B cell (primary cell): ENCODE measurements around the gene OR51B2. TPM values are rescaled to one million over a fixed set of nuclear protein-coding genes. Genes with fewer than 3 reads are reported as not detected.

Source experiments
- ATAC-seq: fragments of 200-7000 bp; cut with Tn5 transposase; one replicate; pipeline ENCODE4 v1.10.0; 2021; ENCODE audit warnings: low read depth, mild to moderate bottlenecking, moderate number of reproducible peaks, moderate library complexity
- CTCF ChIA-PET: fragments of 350-600 bp; sonication (Branson Sonifier 250); formaldehyde crosslinking; loops from one replicate; lab custom pipeline; 2021; ENCODE audit warnings: antibody characterized with exemption, inconsistent platforms; lab: Charles Lee
- POLR2A ChIA-PET: fragments of 350-600 bp; sonication (Branson Sonifier 250); formaldehyde crosslinking; loops from one replicate; lab custom pipeline; 2021; ENCODE audit warnings: antibody characterized with exemption; lab: Charles Lee
- DNase-seq: peaks from one replicate; pipeline ENCODE4 v3.0.0; 2013
- H2AFZ ChIP-seq: 2 replicates; pipeline ENCODE4 v1.6.1; 2012; ENCODE audit warnings: mild to moderate bottlenecking, low read depth, low read length; ENCODE audit not compliant: insufficient read depth, poor library complexity, severe bottlenecking
- H3K27ac ChIP-seq, 2 donors: 1 replicate in 1 of 2; 2 replicates in 1 of 2; pipeline ENCODE4 v1.5.1; 2012 to 2013; ENCODE audit warnings: low read length in 2 of 2, mild to moderate bottlenecking in 2 of 2, moderate library complexity in 1 of 2
- H3K27me3 ChIP-seq, 4 experiments: fragments of 200-600 bp in 1 of 4; sonication (generic) in 1 of 4; replicated peaks in 1 of 4; 1 replicate in 2 of 4; 2 replicates in 2 of 4; pipeline versions ENCODE4 v1.6.1 to v1.7.0; 2013 to 2016; ENCODE audit warnings: low read length in 3 of 4, mild to moderate bottlenecking in 2 of 4, mixed read lengths in 1 of 4, moderate library complexity in 1 of 4; ENCODE audit not compliant: insufficient read depth in 4 of 4, control insufficient read depth in 3 of 4; ENCODE audit errors: control extremely low read depth in 1 of 4
- H3K36me3 ChIP-seq, 2 experiments: replicated peaks in 1 of 2; 1 replicate in 1 of 2; 2 replicates in 1 of 2; pipeline versions ENCODE4 v1.6.1 to v1.7.1; 2013; ENCODE audit warnings: low read length in 1 of 2; ENCODE audit not compliant: insufficient read depth in 2 of 2, control insufficient read depth in 1 of 2; ENCODE audit errors: control extremely low read depth in 1 of 2, extremely low read depth in 1 of 2
- H3K4me1 ChIP-seq, 2 donors: fragments of 200-600 bp in 1 of 2; sonication (generic) in 1 of 2; 1 replicate in 1 of 2; 2 replicates in 1 of 2; pipeline versions ENCODE4 v1.5.1 to v1.6.1; 2013 to 2017; ENCODE audit warnings: low read length in 2 of 2; ENCODE audit not compliant: control insufficient read depth in 2 of 2, insufficient read depth in 2 of 2
- H3K4me2 ChIP-seq: replicated peaks from 2 replicates; pipeline ENCODE3; 2012; ENCODE audit warnings: mild to moderate bottlenecking, low read depth, low read length; ENCODE audit not compliant: poor library complexity, severe bottlenecking
- H3K4me3 ChIP-seq, 5 experiments: fragments of 200-600 bp in 1 of 5; sonication (generic) in 1 of 5; 1 replicate in 3 of 5; 2 replicates in 2 of 5; pipeline versions ENCODE4 v1.5.1 to v1.7.0; 2011 to 2016; ENCODE audit warnings: low read length in 4 of 5, mild to moderate bottlenecking in 4 of 5, low read depth in 2 of 5, control low read depth in 1 of 5, moderate library complexity in 1 of 5; ENCODE audit not compliant: insufficient read depth in 1 of 5; ENCODE audit errors: control extremely low read depth in 1 of 5, extremely low read depth in 1 of 5
- H3K79me2 ChIP-seq: fragments of 200-600 bp; sonication (generic); one replicate; pipeline ENCODE4 v1.6.0; 2016; ENCODE audit warnings: low read length; ENCODE audit not compliant: control insufficient read depth, insufficient read depth
- H3K9ac ChIP-seq: fragments of 200-600 bp; sonication (generic); 2 replicates; pipeline ENCODE4 v1.6.1; 2017; ENCODE audit warnings: mild to moderate bottlenecking, low read length, moderate library complexity
- H3K9me3 ChIP-seq, 3 donors: one replicate each; pipeline versions ENCODE4 v1.6.1 to v1.7.1; 2013; ENCODE audit warnings: low read length in 2 of 3; ENCODE audit not compliant: control insufficient read depth in 2 of 3, insufficient read depth in 1 of 3; ENCODE audit errors: control extremely low read depth in 1 of 3
- H4K20me1 ChIP-seq: 2 replicates; pipeline ENCODE4 v1.6.0; 2012; ENCODE audit warnings: mild to moderate bottlenecking, low read length; ENCODE audit not compliant: insufficient read depth, control insufficient read depth, poor library complexity, severe bottlenecking
- H3K27ac Mint-ChIP-seq: one replicate; pipeline ENCODE4 v1.8.0; 2021; ENCODE audit warnings: mixed read lengths
- H3K27me3 Mint-ChIP-seq: one replicate; pipeline ENCODE4 v1.8.0; 2021; ENCODE audit warnings: mixed read lengths
- H3K4me1 Mint-ChIP-seq: one replicate; pipeline ENCODE4 v1.8.0; 2021; ENCODE audit warnings: mixed read lengths
- H3K4me3 Mint-ChIP-seq: one replicate; pipeline ENCODE4 v1.8.0; 2021; ENCODE audit warnings: mixed read lengths
- H3K9me3 Mint-ChIP-seq: one replicate; pipeline ENCODE4 v1.8.0; 2022; ENCODE audit warnings: mixed read lengths; ENCODE audit not compliant: insufficient read depth
- CTCF ChIP-seq: fragments of 200-600 bp; IDR thresholded peaks from one replicate; pipeline ENCODE4 v1.8.0; 2022; ENCODE audit warnings: antibody characterized with exemption, mild to moderate bottlenecking
- EZH2 ChIP-seq: IDR thresholded peaks from 2 replicates; pipeline ENCODE4 v1.6.1; 2012; ENCODE audit warnings: borderline replicate concordance, low read depth, mild to moderate bottlenecking, moderate library complexity, low read length; ENCODE audit not compliant: insufficient read depth, poor library complexity, severe bottlenecking
- WGBS: methylation state at CpG from one replicate; pipeline ENCODE4 v1.1.5; 2013; ENCODE audit warnings: missing lambda C conversion rate; ENCODE audit not compliant: insufficient coverage; 5-methylcytosine and 5-hydroxymethylcytosine counted together
- intact Hi-C: fragments of 100-400 bp; cut with micrococcal nuclease; formaldehyde crosslinking; loops from one replicate; pipeline ENCODE4 v1.10.0; 2022
- polyA plus RNA-seq: library from polyadenylated mRNA; depleted of rRNA; stranded (reverse); fragments of >200 nt; gene quantifications from 2 replicates; pipeline ENCODE4 v1.2.3, GENCODE V29; 2012
- total RNA-seq, 2 donors: library from RNA; stranded (reverse); fragments of 120-200 nt in 1 of 2; gene quantifications; 1 replicate in 1 of 2; 2 replicates in 1 of 2; pipeline versions ENCODE4 v1.2.3 to v1.2.4, GENCODE V29; 2013 to 2022

OR51B2 gene
- total and polyA plus RNA-seq, 2 donors (not counting 1 experiment from before 2014, with no cell fraction given) = not detected

- ChIA-PET POLR2A (no interaction called here), CTCF (no interaction called here)
- intact Hi-C loops = no loop called here
- no peak overlapping the region for H3K4me2 ChIP-seq
- ATAC-seq (no peak), DNase-seq (no peak)
- no peaks in the 10 kb centered on the region for H3K9me3 ChIP-seq
- H2AFZ ChIP-seq = no peak overlapping the region
- peaks cover 3% of the 10 kb centered on the region for H3K27me3 Mint-ChIP-seq
- 90% methylated on average over 3 of the region's 4 CpGs for WGBS
- H3K36me3 ChIP-seq = no peaks in the 10 kb centered on the region
- H3K27ac Mint-ChIP-seq = no peak overlapping the region
- no peaks in the 10 kb centered on the region for H3K27me3 ChIP-seq
- no peak overlapping the region for H3K4me3 ChIP-seq
- no peaks in the 10 kb centered on the region for H3K4me1 Mint-ChIP-seq
- H3K9ac ChIP-seq = no peak overlapping the region
- no peak overlapping the region for H3K27ac ChIP-seq
- no peaks in the 10 kb centered on the region for H4K20me1 ChIP-seq
- no peak overlapping the region for H3K4me3 Mint-ChIP-seq
- no peaks in the 10 kb centered on the region for H3K79me2 ChIP-seq
- no peaks in the 10 kb centered on the region for H3K4me1 ChIP-seq
- TF ChIP-seq CTCF (no peak), EZH2 (no peak)
- H3K9me3 Mint-ChIP-seq = no peaks in the 10 kb centered on the region
Measured at GRCh38 chr11:5285703-5286340, 38.3 kb downstream of the OR51B2 start.

GRCh38 chr11:5284637-5285036 is 39.5 kb downstream of the OR51B2 start:
- H3K27ac ChIP-seq = no peak overlapping the region
- H3K27me3 ChIP-seq = no peaks in the 10 kb centered on the region
- no peak overlapping the region for H3K27ac Mint-ChIP-seq
- H3K36me3 ChIP-seq = no peaks in the 10 kb centered on the region
- ChIA-PET POLR2A (no interaction called here), CTCF (interaction anchor here (0.6 kb wide), 1 partner anchor 383 kb away, joined by 3 read pairs; no protein-coding TSS in a partner anchor)
- H3K27me3 Mint-ChIP-seq = peaks cover 3% of the 10 kb centered on the region
- 93% methylated on average over 2 of the region's 2 CpGs for WGBS
- H3K9ac ChIP-seq = no peak overlapping the region
- no peak overlapping the region for H3K4me3 Mint-ChIP-seq
- H3K79me2 ChIP-seq = no peaks in the 10 kb centered on the region
- no peaks in the 10 kb centered on the region for H3K4me1 Mint-ChIP-seq
- H2AFZ ChIP-seq = no peak overlapping the region
- TF ChIP-seq CTCF (no peak), EZH2 (no peak)
- H3K9me3 Mint-ChIP-seq = no peaks in the 10 kb centered on the region
- ATAC-seq = no peak
- no peak for DNase-seq
- no peak overlapping the region for H3K4me2 ChIP-seq
- H4K20me1 ChIP-seq = no peaks in the 10 kb centered on the region
- no peaks in the 10 kb centered on the region for H3K4me1 ChIP-seq
- H3K4me3 ChIP-seq = no peak overlapping the region
- intact Hi-C loops = no loop called here
- H3K9me3 ChIP-seq = no peaks in the 10 kb centered on the region
